A673 (cell line): Measurements from ENCODE around the gene SP140L. TPM values are rescaled to one million over a fixed set of nuclear protein-coding genes. Genes with fewer than 3 reads are reported as not detected.
"Not testable (repeated sequence)": the region's sequence is repeated elsewhere in the genome, so short reads cannot be mapped to it uniquely, and the experiment has no call there.

Source experiments
- BruUV-seq: library from RNA; stranded (reverse); fragments of 400-500 nt; replicated peaks from 2 replicates; lab custom pipeline; 2021; lab: Mats Ljungman, UMichigan
- CTCF ChIA-PET: fragments of 300-600 bp; sonication (Branson Sonifier 250); formaldehyde crosslinking; loops from one replicate; lab custom pipeline; 2022; ENCODE audit warnings: antibody characterized with exemption; lab: Charles Lee
- POLR2A ChIA-PET: fragments of 300-600 bp; sonication (Branson Sonifier 250); formaldehyde crosslinking; loops from one replicate; lab custom pipeline; 2022; ENCODE audit warnings: antibody characterized with exemption; ENCODE audit not compliant: low non-redundant PET; lab: Charles Lee
- DNase-seq: peaks from one replicate; pipeline ENCODE4 v3.0.0-alpha.2; 2015; ENCODE audit warnings: low spot score
- H3K27ac ChIP-seq: fragments of 200-600 bp; sonication (generic); 2 replicates; pipeline ENCODE4 v1.5.1; 2016; ENCODE audit warnings: mixed run types, low read depth, mild to moderate bottlenecking, mixed read lengths, antibody characterized with exemption, low read length; ENCODE audit not compliant: poor library complexity, severe bottlenecking
- H3K27me3 ChIP-seq: fragments of 200-600 bp; sonication (generic); replicated peaks from 2 replicates; pipeline ENCODE4 v1.6.1; 2017; ENCODE audit warnings: mixed run types, low read depth, mild to moderate bottlenecking, mixed read lengths, antibody characterized with exemption, low read length; ENCODE audit not compliant: insufficient read depth, poor library complexity
- H3K36me3 ChIP-seq: fragments of 200-600 bp; sonication (generic); 2 replicates; pipeline ENCODE4 v1.6.1; 2016; ENCODE audit warnings: mixed run types, mild to moderate bottlenecking, mixed read lengths, antibody characterized with exemption, low read length; ENCODE audit not compliant: insufficient read depth, poor library complexity, severe bottlenecking
- H3K4me1 ChIP-seq: fragments of 200-600 bp; sonication (generic); 2 replicates; pipeline ENCODE4 v1.6.1; 2017; ENCODE audit warnings: mixed run types, mild to moderate bottlenecking, mixed read lengths, antibody characterized with exemption, low read length; ENCODE audit not compliant: insufficient read depth, poor library complexity, severe bottlenecking
- H3K4me3 ChIP-seq: fragments of 200-600 bp; sonication (generic); 2 replicates; pipeline ENCODE4 v1.5.1; 2016; ENCODE audit warnings: low read depth, mixed run types, mild to moderate bottlenecking, mixed read lengths, low read length; ENCODE audit not compliant: poor library complexity, severe bottlenecking
- H3K9me3 ChIP-seq: fragments of 200-600 bp; sonication (generic); 2 replicates; pipeline ENCODE4 v1.6.1; 2016; ENCODE audit warnings: mixed run types, low read depth, mild to moderate bottlenecking, mixed read lengths, antibody characterized with exemption, low read length; ENCODE audit not compliant: poor library complexity, severe bottlenecking
- CTCF ChIP-seq: fragments of 300-800, 200-600 bp; sonication (generic); conservative IDR thresholded peaks from 2 replicates; pipeline ENCODE4 v1.5.1; 2017; ENCODE audit warnings: low read depth, mild to moderate bottlenecking, antibody characterized with exemption, low read length, moderate library complexity, mixed read lengths
- EZH2 ChIP-seq: fragments of 200-600 bp; sonication (generic); IDR thresholded peaks from 2 replicates; pipeline ENCODE4 v1.6.1; 2017; ENCODE audit warnings: borderline replicate concordance, low read depth, mild to moderate bottlenecking, mixed read lengths, antibody characterized with exemption, low read length; ENCODE audit not compliant: poor library complexity, severe bottlenecking
- intact Hi-C: fragments of 100-400 bp; cut with micrococcal nuclease; formaldehyde crosslinking; loops from one replicate; pipeline ENCODE4 v1.10.0; 2022; ENCODE audit not compliant: unreplicated experiment
- total RNA-seq: library from RNA; stranded (reverse); gene quantifications from 2 replicates; pipeline ENCODE4 v1.2.3, GENCODE V29; 2021

The SP140L gene
- total RNA-seq, 1 experiment from 2014 or later: 0.37 TPM

- H3K4me1 ChIP-seq: no peaks in the 10 kb centered on the region
- TF ChIP-seq CTCF (no peak), EZH2 (no peak)
- no peak for DNase-seq
- no peaks in the 10 kb centered on the region for H3K9me3 ChIP-seq
- intact Hi-C loops: no loop called here
- POLR2A ChIA-PET: no interaction called here
- peaks cover 15% of the 10 kb centered on the region for H3K27me3 ChIP-seq
- H3K36me3 ChIP-seq: no peaks in the 10 kb centered on the region
- H3K4me3 ChIP-seq: no peak overlapping the region
- CTCF ChIA-PET: no interaction called here
- H3K27ac ChIP-seq: no peak overlapping the region
- BruUV-seq: no TSS peak
These were observed 81.3 kb downstream of the SP140L start for GRCh38 chr2:230408244-230408842.

GRCh38 chr2:230409316-230409715 is 82.3 kb downstream of the SP140L start:
- H3K4me3 ChIP-seq, H3K27ac ChIP-seq, H3K9me3 ChIP-seq, BruUV-seq, CTCF ChIA-PET, H3K4me1 ChIP-seq, H3K36me3 ChIP-seq, POLR2A ChIA-PET, intact Hi-C loops: not testable (repeated sequence)
- peak; percentile 11 for DNase-seq
- peaks cover 15% of the 10 kb centered on the region for H3K27me3 ChIP-seq

- TF ChIP-seq EZH2 (no peak), CTCF (no peak)
- H3K36me3 ChIP-seq: no peaks in the 10 kb centered on the region
- ChIA-PET POLR2A (no interaction called here), CTCF (no interaction called here)
- H3K4me3 ChIP-seq: no peak overlapping the region
- no peaks in the 10 kb centered on the region for H3K4me1 ChIP-seq
- BruUV-seq: no TSS peak
- no peak overlapping the region for H3K27ac ChIP-seq
- H3K9me3 ChIP-seq: no peaks in the 10 kb centered on the region
- peaks cover 15% of the 10 kb centered on the region for H3K27me3 ChIP-seq
- intact Hi-C loops: no loop called here
- DNase-seq: no peak
These were observed 83.3 kb downstream of the SP140L start for GRCh38 chr2:230410263-230410662.

- intact Hi-C loops: no loop called here
- CTCF ChIA-PET: no interaction called here
- no TSS peak for BruUV-seq
- Histone ChIP-seq H3K27ac (no peak overlapping the region), H3K4me1 (no peaks in the 10 kb centered on the region), H3K27me3 (peaks cover 15% of the 10 kb centered on the region), H3K4me3 (peak overlapping the region; percentile 53), H3K9me3 (no peaks in the 10 kb centered on the region), H3K36me3 (no peaks in the 10 kb centered on the region)
- no peak for DNase-seq
- POLR2A ChIA-PET: no interaction called here
- TF ChIP-seq EZH2 (no peak), CTCF (no peak)
These were observed 84.0 kb downstream of the SP140L start for GRCh38 chr2:230410861-230411569.
